Measurements from ENCODE around the gene ASCL2.

The ASCL2 gene

DNA sequence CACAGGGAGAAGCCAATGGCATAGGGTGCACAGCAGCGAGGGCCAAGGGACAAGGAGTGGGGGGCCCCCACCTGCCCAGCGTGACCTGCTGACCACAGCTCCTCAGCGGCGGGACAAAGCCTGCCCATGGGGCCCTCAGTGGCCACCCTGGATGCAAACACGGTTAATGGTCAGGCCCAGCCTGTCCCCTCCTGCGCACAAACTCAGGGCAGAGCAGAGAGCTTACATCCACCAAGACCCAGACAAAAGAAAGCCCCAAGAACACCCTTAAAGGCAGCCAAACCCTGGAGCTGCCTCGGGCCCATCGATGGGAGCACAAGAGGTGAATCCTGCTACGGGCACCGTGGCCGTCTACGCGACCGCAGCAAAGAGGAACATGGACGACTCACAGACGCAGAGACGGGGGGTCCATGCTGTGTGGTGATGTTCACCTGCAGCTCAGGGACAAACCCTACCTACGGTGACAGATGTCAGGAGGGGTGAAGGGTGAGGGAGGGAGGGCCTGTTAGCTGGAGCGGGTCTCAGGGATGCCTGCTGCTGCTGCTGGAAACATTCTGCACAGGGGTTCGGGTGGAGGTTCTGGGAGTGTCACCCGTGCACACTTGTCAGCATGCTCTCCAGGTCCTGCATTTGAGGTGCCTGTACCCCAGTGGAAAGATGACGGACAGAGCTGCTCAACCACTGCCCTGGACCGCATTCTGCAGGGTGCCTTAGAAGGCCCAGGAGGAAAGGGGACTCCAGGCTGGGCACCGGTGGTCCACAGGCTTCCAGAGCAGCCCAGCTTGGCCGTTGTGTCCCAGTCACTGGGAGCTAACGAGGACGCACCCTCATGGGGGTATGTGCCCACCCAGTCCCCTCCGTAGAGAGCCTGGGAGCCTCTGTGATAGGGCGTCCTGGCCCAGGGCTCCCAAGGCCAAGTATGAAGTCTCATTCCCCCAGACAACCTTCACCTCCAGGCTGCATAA, 11.6 kb downstream of the ASCL2 start:
- 93 to 94% methylated on average over 29 of the region's 29 CpGs for WGBS, 2 experiments
- no peak overlapping the region for H3K4me3 ChIP-seq (ENCODE audit: insufficient read depth, low read depth, low read length)
- no peaks in the 10 kb centered on the region for H3K9me3 ChIP-seq (ENCODE audit: control insufficient read depth, low read length)
- H3K4me1 ChIP-seq (ENCODE audit: control insufficient read depth, insufficient read depth, low read length) = peaks cover 8% of the 10 kb centered on the region
- no peak overlapping the region for H3K27ac ChIP-seq (ENCODE audit: insufficient read depth, low read depth, low read length, poor library complexity, severe bottlenecking)
- no peaks in the 10 kb centered on the region for H3K27me3 ChIP-seq (ENCODE audit: control insufficient read depth, insufficient read depth, low read length, poor library complexity, severe bottlenecking)
- H3K36me3 ChIP-seq (ENCODE audit: control insufficient read depth, insufficient read depth, low read length) = no peaks in the 10 kb centered on the region

DNA sequence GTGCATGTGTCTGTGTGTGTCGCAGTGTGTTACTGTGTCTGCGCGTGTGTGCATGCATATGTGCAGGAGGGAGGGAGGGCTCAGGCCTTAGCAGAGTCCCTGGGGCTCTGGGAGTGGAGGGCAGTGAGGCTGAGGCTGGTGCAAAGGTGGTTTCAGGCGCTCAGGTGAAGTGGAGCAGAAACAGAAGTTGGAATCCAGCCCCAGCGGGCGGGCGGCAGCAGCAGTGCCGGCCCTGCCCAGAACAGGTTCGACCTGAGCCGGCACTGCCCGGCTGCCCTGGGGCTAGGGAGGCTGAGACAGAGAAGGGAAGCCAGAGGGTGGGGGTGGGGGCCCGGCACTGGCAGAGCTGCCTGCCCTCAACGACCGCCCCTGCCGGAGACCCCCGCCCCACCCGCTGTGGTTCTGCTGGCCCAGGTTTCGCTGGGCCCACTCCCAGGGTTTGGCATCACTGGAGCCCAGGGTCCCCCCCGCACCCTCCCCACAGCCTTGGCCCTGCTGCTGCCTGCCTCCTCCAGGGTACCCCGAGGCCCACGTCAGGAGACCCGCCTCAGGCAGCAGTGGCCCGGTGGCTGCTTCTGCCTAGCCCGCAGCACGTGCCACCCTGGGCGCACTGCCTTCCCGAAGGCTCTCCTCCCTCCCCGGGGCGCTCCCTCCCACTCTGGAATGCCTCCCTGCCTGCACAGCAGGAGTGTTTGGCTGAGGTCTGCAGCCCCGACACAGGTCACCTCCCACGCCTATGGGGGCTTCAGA, 13.3 kb downstream of the ASCL2 start:
- 92 to 93% methylated on average over 31 of the region's 31 CpGs for WGBS, 2 experiments
- H3K27me3 ChIP-seq (ENCODE audit: control insufficient read depth, insufficient read depth, low read length, poor library complexity, severe bottlenecking) = no peaks in the 10 kb centered on the region
- H3K27ac ChIP-seq (ENCODE audit: insufficient read depth, low read depth, low read length, poor library complexity, severe bottlenecking) = no peak overlapping the region
- no peaks in the 10 kb centered on the region for H3K9me3 ChIP-seq (ENCODE audit: control insufficient read depth, low read length)
- no peak overlapping the region for H3K4me3 ChIP-seq (ENCODE audit: insufficient read depth, low read depth, low read length)
- H3K36me3 ChIP-seq (ENCODE audit: control insufficient read depth, insufficient read depth, low read length) = no peaks in the 10 kb centered on the region
- H3K4me1 ChIP-seq (ENCODE audit: control insufficient read depth, insufficient read depth, low read length) = peaks cover 1% of the 10 kb centered on the region

- Histone ChIP-seq H3K4me3 (ENCODE audit: insufficient read depth, low read depth, low read length) (no peak overlapping the region), H3K27me3 (ENCODE audit: control insufficient read depth, insufficient read depth, low read length, poor library complexity, severe bottlenecking) (no peaks in the 10 kb centered on the region), H3K9me3 (ENCODE audit: control insufficient read depth, low read length) (no peaks in the 10 kb centered on the region), H3K4me1 (ENCODE audit: control insufficient read depth, insufficient read depth, low read length) (no peaks in the 10 kb centered on the region), H3K36me3 (ENCODE audit: control insufficient read depth, insufficient read depth, low read length) (no peaks in the 10 kb centered on the region), H3K27ac (ENCODE audit: insufficient read depth, low read depth, low read length, poor library complexity, severe bottlenecking) (no peak overlapping the region)
- WGBS, 2 experiments = 87 to 88% methylated on average over 14 of the region's 14 CpGs
Measured at GRCh38 chr11:2256293-2256913, 14.0 kb downstream of the ASCL2 start.

- 84 to 89% methylated on average over 4 to 5 of the region's 6 CpGs for WGBS, 2 experiments
Measured at GRCh38 chr11:2252018-2252417, 18.4 kb downstream of the ASCL2 start.

DNA sequence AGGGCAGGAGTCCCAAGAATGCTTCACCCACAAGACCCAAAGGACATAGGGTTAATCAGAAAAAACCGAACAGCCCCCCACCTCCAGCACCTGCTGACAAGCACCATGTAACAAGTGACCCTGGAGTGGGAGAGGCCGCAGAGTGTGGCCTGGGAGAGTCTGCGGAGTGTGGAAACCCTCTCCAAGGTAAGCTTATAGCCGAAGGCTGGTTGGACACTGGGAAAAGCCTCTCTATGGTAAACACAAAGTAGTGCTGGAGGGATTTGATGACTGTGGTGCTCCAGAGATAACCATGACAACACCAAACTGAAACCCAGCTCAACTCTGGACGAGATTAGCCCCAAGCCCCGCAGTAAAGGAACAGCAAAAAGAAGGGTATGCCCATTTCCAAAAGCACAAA, 19.2 kb downstream of the ASCL2 start:
- Histone ChIP-seq H3K4me1 (ENCODE audit: control insufficient read depth, insufficient read depth, low read length) (peaks cover 6% of the 10 kb centered on the region), H3K36me3 (ENCODE audit: control insufficient read depth, insufficient read depth, low read length) (no peaks in the 10 kb centered on the region), H3K4me3 (ENCODE audit: insufficient read depth, low read depth, low read length) (no peak overlapping the region), H3K9me3 (ENCODE audit: control insufficient read depth, low read length) (no peaks in the 10 kb centered on the region), H3K27me3 (ENCODE audit: control insufficient read depth, insufficient read depth, low read length, poor library complexity, severe bottlenecking) (no peaks in the 10 kb centered on the region), H3K27ac (ENCODE audit: insufficient read depth, low read depth, low read length, poor library complexity, severe bottlenecking) (no peak overlapping the region)
- 85 to 88% methylated on average over 6 of the region's 6 CpGs for WGBS, 2 experiments

More at GRCh38 chr11:2252018-2252417, 18.4 kb downstream of the ASCL2 start:
- no peak overlapping the region for H3K4me3 ChIP-seq (ENCODE audit: insufficient read depth, low read depth, low read length)
- no peak overlapping the region for H3K27ac ChIP-seq (ENCODE audit: insufficient read depth, low read depth, low read length, poor library complexity, severe bottlenecking)
- no peaks in the 10 kb centered on the region for H3K9me3 ChIP-seq (ENCODE audit: control insufficient read depth, low read length)
- no peaks in the 10 kb centered on the region for H3K36me3 ChIP-seq (ENCODE audit: control insufficient read depth, insufficient read depth, low read length)
- peaks cover 6% of the 10 kb centered on the region for H3K4me1 ChIP-seq (ENCODE audit: control insufficient read depth, insufficient read depth, low read length)
- H3K27me3 ChIP-seq (ENCODE audit: control insufficient read depth, insufficient read depth, low read length, poor library complexity, severe bottlenecking) = no peaks in the 10 kb centered on the region

DNA sequence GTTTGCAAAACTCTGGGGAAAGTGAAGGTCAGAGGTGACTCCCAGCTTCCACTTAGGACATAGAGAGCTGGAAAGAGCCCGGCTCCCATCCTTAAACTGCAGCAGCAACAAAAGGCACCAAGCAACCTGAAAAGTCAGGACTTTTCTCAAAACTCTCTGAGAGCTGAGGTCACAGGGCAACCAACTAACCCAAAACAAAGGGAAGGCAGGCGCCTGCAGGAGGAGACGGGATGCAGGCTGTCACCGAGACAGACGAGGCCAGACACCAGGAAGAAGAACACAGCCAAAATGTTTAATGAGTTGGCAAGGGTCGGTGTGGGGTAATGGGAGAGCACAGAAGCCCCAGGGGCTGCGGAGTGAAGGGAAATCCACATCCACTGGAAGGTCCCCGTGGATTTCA, 19.9 kb downstream of the ASCL2 start:
- WGBS, 2 experiments = 75 to 79% methylated on average over 8 of the region's 8 CpGs
- Histone ChIP-seq H3K4me3 (ENCODE audit: insufficient read depth, low read depth, low read length) (no peak overlapping the region), H3K27ac (ENCODE audit: insufficient read depth, low read depth, low read length, poor library complexity, severe bottlenecking) (no peak overlapping the region), H3K4me1 (ENCODE audit: control insufficient read depth, insufficient read depth, low read length) (peaks cover 6% of the 10 kb centered on the region), H3K36me3 (ENCODE audit: control insufficient read depth, insufficient read depth, low read length) (no peaks in the 10 kb centered on the region), H3K9me3 (ENCODE audit: control insufficient read depth, low read length) (no peaks in the 10 kb centered on the region), H3K27me3 (ENCODE audit: control insufficient read depth, insufficient read depth, low read length, poor library complexity, severe bottlenecking) (no peaks in the 10 kb centered on the region)

- Histone ChIP-seq H3K4me1 (ENCODE audit: control insufficient read depth, insufficient read depth, low read length) (peaks cover 6% of the 10 kb centered on the region), H3K27ac (ENCODE audit: insufficient read depth, low read depth, low read length, poor library complexity, severe bottlenecking) (no peak overlapping the region), H3K27me3 (ENCODE audit: control insufficient read depth, insufficient read depth, low read length, poor library complexity, severe bottlenecking) (no peaks in the 10 kb centered on the region), H3K4me3 (ENCODE audit: insufficient read depth, low read depth, low read length) (no peak overlapping the region), H3K9me3 (ENCODE audit: control insufficient read depth, low read length) (no peaks in the 10 kb centered on the region), H3K36me3 (ENCODE audit: control insufficient read depth, insufficient read depth, low read length) (no peaks in the 10 kb centered on the region)
- 94 to 95% methylated on average over 9 of the region's 9 CpGs for WGBS, 2 experiments
Measured at GRCh38 chr11:2250041-2250440, 20.3 kb downstream of the ASCL2 start.

DNA sequence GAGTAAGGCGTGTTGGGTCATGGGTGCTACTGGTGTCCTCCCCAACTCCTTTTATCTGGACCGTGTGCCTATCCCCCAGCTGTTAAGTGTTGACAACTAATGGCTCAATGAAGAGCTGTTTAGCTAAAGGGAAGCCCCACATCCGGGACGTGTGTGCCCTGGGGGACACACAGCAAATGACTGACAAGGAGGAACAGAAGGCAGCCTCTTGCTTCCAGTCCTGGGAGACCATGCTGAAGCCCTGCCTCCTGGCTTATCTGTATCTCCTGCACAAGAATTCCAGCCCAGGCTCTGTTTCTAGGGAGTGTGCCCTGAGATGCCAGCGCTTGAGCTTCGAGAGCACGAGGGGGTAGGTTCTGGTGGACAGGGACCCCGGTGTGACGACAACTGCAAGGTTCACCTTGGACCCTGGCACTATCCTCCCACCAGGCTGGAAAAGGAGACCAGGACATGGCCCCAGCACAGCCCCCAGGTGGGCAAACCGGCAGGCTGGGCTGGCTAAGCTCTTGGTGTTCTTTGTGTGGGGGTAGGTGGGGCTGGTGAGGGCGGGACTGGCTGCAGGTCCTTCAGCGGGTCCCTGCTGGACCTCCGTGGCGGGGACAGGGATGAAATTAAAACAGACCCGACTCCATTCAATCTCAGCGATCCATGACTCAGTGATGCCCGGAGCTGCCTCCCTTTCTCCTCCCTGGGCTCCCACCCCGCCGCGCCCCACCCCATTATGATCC, 21.0 kb downstream of the ASCL2 start:
- Histone ChIP-seq H3K27me3 (ENCODE audit: control insufficient read depth, insufficient read depth, low read length, poor library complexity, severe bottlenecking) (no peaks in the 10 kb centered on the region), H3K9me3 (ENCODE audit: control insufficient read depth, low read length) (no peaks in the 10 kb centered on the region), H3K27ac (ENCODE audit: insufficient read depth, low read depth, low read length, poor library complexity, severe bottlenecking) (no peak overlapping the region), H3K4me3 (ENCODE audit: insufficient read depth, low read depth, low read length) (no peak overlapping the region), H3K4me1 (ENCODE audit: control insufficient read depth, insufficient read depth, low read length) (peaks cover 6% of the 10 kb centered on the region), H3K36me3 (ENCODE audit: control insufficient read depth, insufficient read depth, low read length) (no peaks in the 10 kb centered on the region)
- WGBS, 2 experiments = 87 to 89% methylated on average over 20 of the region's 20 CpGs

DNA sequence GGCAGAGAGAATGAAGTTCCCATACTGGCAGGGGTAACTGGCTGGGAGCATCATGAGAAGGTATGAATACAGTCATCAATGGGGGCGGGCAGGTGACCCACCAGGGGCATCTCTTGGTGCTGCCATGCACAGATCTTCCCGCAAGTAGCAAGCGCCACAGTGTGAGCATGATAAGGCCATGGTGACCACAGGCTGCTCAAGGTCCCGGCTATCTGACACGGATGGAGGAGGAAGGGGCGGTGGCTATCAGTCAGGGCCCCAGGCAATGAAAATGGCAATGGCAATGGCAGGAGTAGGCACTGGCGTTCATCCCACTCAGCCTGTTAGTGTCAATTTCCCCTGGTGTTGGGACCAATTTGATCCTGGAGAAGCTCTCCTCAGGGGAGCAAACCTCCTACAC, 21.6 kb downstream of the ASCL2 start:
- peaks cover 6% of the 10 kb centered on the region for H3K4me1 ChIP-seq (ENCODE audit: control insufficient read depth, insufficient read depth, low read length)
- H3K36me3 ChIP-seq (ENCODE audit: control insufficient read depth, insufficient read depth, low read length) = no peaks in the 10 kb centered on the region
- H3K9me3 ChIP-seq (ENCODE audit: control insufficient read depth, low read length) = no peaks in the 10 kb centered on the region
- no peaks in the 10 kb centered on the region for H3K27me3 ChIP-seq (ENCODE audit: control insufficient read depth, insufficient read depth, low read length, poor library complexity, severe bottlenecking)
- H3K4me3 ChIP-seq (ENCODE audit: insufficient read depth, low read depth, low read length) = no peak overlapping the region
- H3K27ac ChIP-seq (ENCODE audit: insufficient read depth, low read depth, low read length, poor library complexity, severe bottlenecking) = no peak overlapping the region
- WGBS, 2 experiments = 92 to 94% methylated on average over 7 of the region's 7 CpGs

Data from ectodermal cell (in vitro differentiated cells).